Epithelial cell of proximal tubule (primary cell): ENCODE measurements around the gene SELENOV. TPM values are rescaled to one million over a fixed set of nuclear protein-coding genes. Genes with fewer than 3 reads are reported as not detected.

Experiments used
- DNase-seq: peaks from one replicate; pipeline ENCODE4 v3.0.0-alpha.2; 2011; ENCODE audit warnings: low read depth
- H3K4me3 ChIP-seq: 2 replicates; pipeline ENCODE4 v1.5.1; 2011; ENCODE audit warnings: low read depth, mild to moderate bottlenecking, low read length
- CTCF ChIP-seq: conservative IDR thresholded peaks from 2 replicates; pipeline ENCODE4 v1.5.1; 2012; ENCODE audit warnings: low read depth, mild to moderate bottlenecking, low read length
- total RNA-seq: library from RNA; depleted of rRNA; stranded (reverse); fragments of >200 nt; gene quantifications from 2 replicates; pipeline ENCODE4 v1.2.3, GENCODE V29; 2015

SELENOV gene
- total RNA-seq, 1 donor from 2014 or later = 0.17 TPM

- DNase-seq = no peak
- TF ChIP-seq CTCF = no peak
- no peak overlapping the region for H3K4me3 ChIP-seq
These were observed 29.4 kb downstream of the SELENOV start for GRCh38 chr19:39544226-39544903.

GRCh38 chr19:39544911-39545310 lies 30.0 kb downstream of the SELENOV start:
- no peak for DNase-seq
- no peak overlapping the region for H3K4me3 ChIP-seq
- no peak for TF ChIP-seq CTCF

GRCh38 chr19:39546599-39546998 lies 31.7 kb downstream of the SELENOV start:
- no peak for TF ChIP-seq CTCF
- DNase-seq = no peak
- H3K4me3 ChIP-seq = no peak overlapping the region

- no peak for DNase-seq
- H3K4me3 ChIP-seq = no peak overlapping the region
- TF ChIP-seq CTCF = no peak
These were observed 35.3 kb downstream of the SELENOV start for GRCh38 chr19:39550197-39550596.

- no peak overlapping the region for H3K4me3 ChIP-seq
- TF ChIP-seq CTCF = no peak
- no peak for DNase-seq
These were observed 38.2 kb downstream of the SELENOV start for GRCh38 chr19:39553082-39553652.

DNA sequence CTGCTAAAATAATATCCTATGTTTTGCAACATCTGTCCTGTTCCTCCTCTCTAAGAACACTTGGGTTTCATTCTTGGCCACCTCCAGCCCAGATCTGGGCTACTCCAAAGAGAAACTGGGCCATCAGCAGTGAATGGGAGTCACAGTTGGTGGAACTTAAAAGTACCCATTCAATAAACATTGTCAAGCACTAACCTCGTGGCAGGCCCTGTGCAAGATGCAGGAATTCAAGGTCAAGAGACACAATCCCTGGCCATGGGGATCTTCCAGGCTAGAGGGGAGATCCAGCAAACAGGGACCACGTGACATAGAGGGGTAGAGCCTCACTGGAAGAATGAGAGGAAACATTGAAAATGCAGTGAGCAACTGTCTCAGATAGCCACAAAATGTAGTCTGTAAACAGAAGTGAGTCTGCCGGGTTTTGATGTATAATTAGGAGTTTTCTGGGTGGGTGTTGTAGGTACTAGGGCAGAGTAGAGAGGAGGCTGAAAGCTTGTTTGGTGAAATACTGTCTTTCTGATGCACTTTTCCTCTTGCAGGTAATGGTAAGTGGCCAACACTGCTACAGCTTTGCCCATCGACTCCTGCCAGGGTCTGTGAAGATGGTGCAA lies 39.9 kb downstream of the SELENOV start:
- no peak for TF ChIP-seq CTCF
- no peak for DNase-seq
- no peak overlapping the region for H3K4me3 ChIP-seq
